SK-N-SH (cell line): Measurements from ENCODE around the gene BDKRB2. TPM values are rescaled to one million over a fixed set of nuclear protein-coding genes. Genes with fewer than 3 reads are reported as not detected.

Experiments
- CTCF ChIA-PET: fragments of 300-600, 350-600 bp; formaldehyde crosslinking; extraction: SDS; loops from one replicate; lab custom pipeline; 2021; lab: Yijun Ruan, JAX
- POLR2A ChIA-PET: fragments of 350-600 bp; sonication (Branson Sonifier 250); formaldehyde crosslinking; extraction: SDS; loops from one replicate; lab custom pipeline; 2020; ENCODE audit warnings: antibody characterized with exemption, inconsistent platforms; lab: Yijun Ruan, JAX
- DNase-seq: peaks from one replicate; pipeline ENCODE4 v3.0.0; 2012
- H2AFZ ChIP-seq: fragments of 200-600 bp; sonication (generic); 2 replicates; pipeline ENCODE4 v1.8.1; 2016; ENCODE audit warnings: antibody characterized with exemption, mild to moderate bottlenecking, low read depth
- H3F3A ChIP-seq: fragments of 200-600 bp; sonication (generic); replicated peaks from 2 replicates; pipeline ENCODE3; 2016; ENCODE audit warnings: antibody characterized with exemption, mild to moderate bottlenecking; ENCODE audit not compliant: insufficient read depth
- H3K27ac ChIP-seq, 2 experiments: fragments of 200-500 bp in 1 of 2; fragments of 200-600 bp in 1 of 2; sonication (Bioruptor generic) in 1 of 2; sonication (generic), shearing (Covaris generic) in 1 of 2; 2 replicates each; pipeline versions ENCODE4 v1.5.1 to v1.6.1; 2014 to 2016; ENCODE audit warnings: low read depth in 2 of 2, inconsistent platforms in 1 of 2, low read length in 1 of 2, mild to moderate bottlenecking in 1 of 2, mixed read lengths in 1 of 2
- H3K27me3 ChIP-seq: fragments of 200-600 bp; sonication (generic), shearing (Covaris generic); 2 replicates; pipeline ENCODE4 v1.6.1; 2016; ENCODE audit warnings: mixed run types; ENCODE audit not compliant: insufficient read depth
- H3K36me3 ChIP-seq, 2 experiments: fragments of 200-500 bp in 1 of 2; fragments of 200-600 bp in 1 of 2; sonication (Bioruptor generic) in 1 of 2; sonication (generic) in 1 of 2; replicated peaks in 1 of 2; 2 replicates each; pipeline versions ENCODE3 to v1.5.1; 2014 to 2016; ENCODE audit warnings: low read length in 1 of 2, mild to moderate bottlenecking in 1 of 2; ENCODE audit not compliant: insufficient read depth in 2 of 2, control insufficient read depth in 1 of 2
- H3K4me1 ChIP-seq, 2 experiments: fragments of 200-500 bp in 1 of 2; fragments of 200-600 bp in 1 of 2; sonication (Bioruptor generic) in 1 of 2; sonication (generic), shearing (Covaris generic) in 1 of 2; 2 replicates each; pipeline versions ENCODE4 v1.5.1 to v1.6.1; 2014 to 2016; ENCODE audit warnings: low read depth in 1 of 2, low read length in 1 of 2, mixed run types in 1 of 2; ENCODE audit not compliant: insufficient read depth in 2 of 2, control insufficient read depth in 1 of 2
- H3K4me2 ChIP-seq: fragments of 200-600 bp; sonication (generic), shearing (Covaris generic); 2 replicates; pipeline ENCODE4 v1.6.1; 2017; ENCODE audit warnings: mixed run types
- H3K4me3 ChIP-seq, 2 experiments: fragments of 200-500 bp in 1 of 2; fragments of 200-600 bp in 1 of 2; sonication (Bioruptor generic) in 1 of 2; sonication (generic), shearing (Covaris generic) in 1 of 2; 2 replicates each; pipeline versions ENCODE4 v1.5.1 to v1.8.1; 2014 to 2016; ENCODE audit warnings: low read depth in 2 of 2, inconsistent platforms in 1 of 2, low read length in 1 of 2, mild to moderate bottlenecking in 1 of 2, mixed read lengths in 1 of 2, moderate library complexity in 1 of 2
- H3K79me2 ChIP-seq: fragments of 200-600 bp; sonication (generic); 2 replicates; pipeline ENCODE4 v1.8.1; 2017; ENCODE audit warnings: mild to moderate bottlenecking; ENCODE audit not compliant: insufficient read depth
- H3K9ac ChIP-seq: fragments of 200-600 bp; sonication (generic); 2 replicates; pipeline ENCODE4 v1.6.1; 2017; ENCODE audit warnings: mixed run types
- H3K9me2 ChIP-seq: fragments of 200-600 bp; sonication (generic); 2 replicates; pipeline ENCODE4 v1.6.1; 2017; ENCODE audit warnings: mixed run types
- H3K9me3 ChIP-seq: fragments of 200-600 bp; sonication (generic); 2 replicates; pipeline ENCODE4 v1.6.1; 2017; ENCODE audit warnings: mixed run types, mild to moderate bottlenecking, moderate library complexity
- H4K20me1 ChIP-seq: fragments of 200-600 bp; sonication (generic); 2 replicates; pipeline ENCODE4 v1.6.1; 2017; ENCODE audit warnings: mild to moderate bottlenecking, mixed run types; ENCODE audit not compliant: insufficient read depth
- ELF1 ChIP-seq: IDR thresholded peaks from 2 replicates; pipeline ENCODE4 v1.4.0; 2012
- EZH2phosphoT487 ChIP-seq: fragments of 200-600 bp; sonication (generic); IDR thresholded peaks from 2 replicates; pipeline ENCODE4 v1.6.1; 2017; ENCODE audit warnings: low read depth, mixed run types, mild to moderate bottlenecking, antibody characterized with exemption, moderate library complexity, borderline replicate concordance
- FOSL2 ChIP-seq: IDR thresholded peaks from 2 replicates; pipeline ENCODE4 v1.4.0; 2012; ENCODE audit warnings: low read depth, mild to moderate bottlenecking, moderate library complexity, borderline replicate concordance
- FOXJ3 ChIP-seq: sonication (generic); formaldehyde crosslinking; IDR thresholded peaks from 2 replicates; pipeline ENCODE4 v1.5.1; 2020; ENCODE audit warnings: mild to moderate bottlenecking, missing genetic modification reagents
- FOXM1 ChIP-seq: IDR thresholded peaks from 2 replicates; pipeline ENCODE4 v1.4.0; 2012; ENCODE audit warnings: low read depth, mild to moderate bottlenecking
- GATA2 ChIP-seq: sonication (generic); formaldehyde crosslinking; IDR thresholded peaks from 2 replicates; pipeline ENCODE4 v1.5.0; 2020; ENCODE audit warnings: mild to moderate bottlenecking, missing genetic modification reagents
- JUND ChIP-seq: IDR thresholded peaks from 2 replicates; pipeline ENCODE4 v1.4.0; 2012
- MEF2A ChIP-seq: IDR thresholded peaks from 2 replicates; pipeline ENCODE4 v1.4.0; 2012; ENCODE audit warnings: low read depth, borderline replicate concordance
- MXI1 ChIP-seq: IDR thresholded peaks from 2 replicates; pipeline ENCODE4 v1.6.1; 2012; ENCODE audit warnings: mild to moderate bottlenecking, low read depth, low read length, improper control_type of control experiment
- NRF1 ChIP-seq: IDR thresholded peaks from 2 replicates; pipeline ENCODE4 v1.6.1; 2012; ENCODE audit warnings: low read depth, mild to moderate bottlenecking, low read length
- RCOR1 ChIP-seq: fragments of 150-350 bp; IDR thresholded peaks from 2 replicates; pipeline ENCODE4 v1.6.1; 2017; ENCODE audit warnings: antibody characterized with exemption, low read length
- RFX5 ChIP-seq: IDR thresholded peaks from 2 replicates; pipeline ENCODE4 v1.6.1; 2012; ENCODE audit warnings: mild to moderate bottlenecking, improper control_type of control experiment, low read length
- SIN3A ChIP-seq: IDR thresholded peaks from 2 replicates; pipeline ENCODE4 v1.6.1; 2012; ENCODE audit warnings: low read depth, mild to moderate bottlenecking, low read length, moderate library complexity, borderline replicate concordance
- TCF12 ChIP-seq: IDR thresholded peaks from 2 replicates; pipeline ENCODE4 v1.4.0; 2012
- YY1 ChIP-seq: IDR thresholded peaks from 2 replicates; pipeline ENCODE4 v1.4.0; 2012; ENCODE audit warnings: low read depth, mild to moderate bottlenecking
- WGBS: methylation state at CpG from one replicate; pipeline ENCODE4 v1.1.6; 2017; ENCODE audit warnings: low lambda C conversion rate; 5-methylcytosine and 5-hydroxymethylcytosine counted together
- polyA plus RNA-seq, 3 experiments: library from polyadenylated mRNA; depleted of rRNA; stranded (reverse); fragments of >200 nt; gene quantifications; 2 replicates each; pipeline ENCODE4 v1.2.3, GENCODE V29; 2012
- TF ChIP-seq, protein P1 (sequence below): IDR thresholded peaks from 2 replicates; pipeline ENCODE4; 2012
- TF ChIP-seq, protein P2 (sequence below): fragments of 200-600 bp; sonication (generic); IDR thresholded peaks from 2 replicates; pipeline ENCODE4 v1.6.1; 2017; ENCODE audit warnings: antibody characterized with exemption, mild to moderate bottlenecking, moderate library complexity
- TF ChIP-seq, protein P3 (sequence below): fragments of 150-350 bp; IDR thresholded peaks from 2 replicates; pipeline ENCODE4 v1.6.1; 2017; ENCODE audit warnings: antibody characterized with exemption, low read length, low read depth, borderline replicate concordance
- TF ChIP-seq, protein P4 (sequence below): IDR thresholded peaks from 2 replicates; pipeline ENCODE4 v1.4.0; 2012; ENCODE audit warnings: low read depth
- TF ChIP-seq, protein P5 (sequence below): fragments of 150-350 bp; IDR thresholded peaks from 2 replicates; pipeline ENCODE4 v1.6.1; 2016; ENCODE audit warnings: mild to moderate bottlenecking, low read depth, low read length

The BDKRB2 gene
- polyA plus RNA-seq, 1 of the 3 experiments (the other 2 are of a cell fraction): 4.8 TPM

DNA sequence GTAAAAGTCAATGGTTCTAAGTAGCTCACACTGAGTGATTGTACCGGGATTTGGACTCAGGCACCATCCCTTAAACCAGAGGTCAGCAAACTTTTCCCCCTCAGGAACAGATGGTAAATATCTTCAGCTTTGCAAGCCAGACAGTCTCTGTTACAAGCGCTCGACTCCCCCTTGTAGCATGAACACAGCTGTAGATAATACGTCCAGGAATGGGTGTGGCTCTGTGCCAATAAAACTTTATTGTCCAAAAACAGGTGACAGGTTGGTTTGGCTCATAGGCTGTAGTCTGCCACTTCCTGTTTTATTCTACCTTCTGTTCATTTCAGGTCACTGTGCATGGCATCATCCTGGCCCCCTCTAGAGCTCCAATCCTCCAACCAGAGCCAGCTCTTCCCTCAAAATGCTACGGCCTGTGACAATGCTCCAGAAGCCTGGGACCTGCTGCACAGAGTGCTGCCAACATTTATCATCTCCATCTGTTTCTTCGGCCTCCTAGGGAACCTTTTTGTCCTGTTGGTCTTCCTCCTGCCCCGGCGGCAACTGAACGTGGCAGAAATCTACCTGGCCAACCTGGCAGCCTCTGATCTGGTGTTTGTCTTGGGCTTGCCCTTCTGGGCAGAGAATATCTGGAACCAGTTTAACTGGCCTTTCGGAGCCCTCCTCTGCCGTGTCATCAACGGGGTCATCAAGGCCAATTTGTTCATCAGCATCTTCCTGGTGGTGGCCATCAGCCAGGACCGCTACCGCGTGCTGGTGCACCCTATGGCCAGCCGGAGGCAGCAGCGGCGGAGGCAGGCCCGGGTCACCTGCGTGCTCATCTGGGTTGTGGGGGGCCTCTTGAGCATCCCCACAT, 58.9 kb downstream of the BDKRB2 start:
- Histone ChIP-seq H2AFZ (no peak overlapping the region), H3K79me2 (peaks cover 53% of the 10 kb centered on the region), H3K27ac (no peak overlapping the region), H3K36me3 (peaks cover 0 to 42% of the 10 kb centered on the region in 2 experiments), H3K4me3 (no peak overlapping the region), H3K9me3 (peaks cover 10% of the 10 kb centered on the region; the same call in 1 of the 2 replicates), H4K20me1 (no peaks in the 10 kb centered on the region), H3K27me3 (no peaks in the 10 kb centered on the region), H3K9me2 (no peaks in the 10 kb centered on the region), H3K4me2 (no peak overlapping the region), H3K4me1 (peaks cover 18 to 34% of the 10 kb centered on the region in 2 experiments; a peak in 3 of 4 replicates), H3F3A (peaks cover 10% of the 10 kb centered on the region), H3K9ac (no peak overlapping the region)
- POLR2A ChIA-PET: no interaction called here
- DNase-seq: no peak
- CTCF ChIA-PET: interaction anchor here (0.6 to 3.0 kb wide), 6 partner anchors 8 to 181 kb away, joined by 3 to 27 read pairs (median 4); no protein-coding TSS in a partner anchor
- WGBS: 82% methylated on average over 13 of the region's 20 CpGs
- no peak for TF ChIP-seq MXI1
- no peak for TF ChIP-seq FOSL2
- TF ChIP-seq, protein P1, sequence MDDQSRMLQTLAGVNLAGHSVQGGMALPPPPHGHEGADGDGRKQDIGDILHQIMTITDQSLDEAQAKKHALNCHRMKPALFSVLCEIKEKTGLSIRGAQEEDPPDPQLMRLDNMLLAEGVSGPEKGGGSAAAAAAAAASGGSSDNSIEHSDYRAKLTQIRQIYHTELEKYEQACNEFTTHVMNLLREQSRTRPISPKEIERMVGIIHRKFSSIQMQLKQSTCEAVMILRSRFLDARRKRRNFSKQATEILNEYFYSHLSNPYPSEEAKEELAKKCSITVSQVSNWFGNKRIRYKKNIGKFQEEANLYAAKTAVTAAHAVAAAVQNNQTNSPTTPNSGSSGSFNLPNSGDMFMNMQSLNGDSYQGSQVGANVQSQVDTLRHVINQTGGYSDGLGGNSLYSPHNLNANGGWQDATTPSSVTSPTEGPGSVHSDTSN: no peak
- TF ChIP-seq, protein P2, sequence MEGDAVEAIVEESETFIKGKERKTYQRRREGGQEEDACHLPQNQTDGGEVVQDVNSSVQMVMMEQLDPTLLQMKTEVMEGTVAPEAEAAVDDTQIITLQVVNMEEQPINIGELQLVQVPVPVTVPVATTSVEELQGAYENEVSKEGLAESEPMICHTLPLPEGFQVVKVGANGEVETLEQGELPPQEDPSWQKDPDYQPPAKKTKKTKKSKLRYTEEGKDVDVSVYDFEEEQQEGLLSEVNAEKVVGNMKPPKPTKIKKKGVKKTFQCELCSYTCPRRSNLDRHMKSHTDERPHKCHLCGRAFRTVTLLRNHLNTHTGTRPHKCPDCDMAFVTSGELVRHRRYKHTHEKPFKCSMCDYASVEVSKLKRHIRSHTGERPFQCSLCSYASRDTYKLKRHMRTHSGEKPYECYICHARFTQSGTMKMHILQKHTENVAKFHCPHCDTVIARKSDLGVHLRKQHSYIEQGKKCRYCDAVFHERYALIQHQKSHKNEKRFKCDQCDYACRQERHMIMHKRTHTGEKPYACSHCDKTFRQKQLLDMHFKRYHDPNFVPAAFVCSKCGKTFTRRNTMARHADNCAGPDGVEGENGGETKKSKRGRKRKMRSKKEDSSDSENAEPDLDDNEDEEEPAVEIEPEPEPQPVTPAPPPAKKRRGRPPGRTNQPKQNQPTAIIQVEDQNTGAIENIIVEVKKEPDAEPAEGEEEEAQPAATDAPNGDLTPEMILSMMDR: no peak
- no peak for TF ChIP-seq RCOR1
- TF ChIP-seq ELF1: no peak
- TF ChIP-seq, protein P3, sequence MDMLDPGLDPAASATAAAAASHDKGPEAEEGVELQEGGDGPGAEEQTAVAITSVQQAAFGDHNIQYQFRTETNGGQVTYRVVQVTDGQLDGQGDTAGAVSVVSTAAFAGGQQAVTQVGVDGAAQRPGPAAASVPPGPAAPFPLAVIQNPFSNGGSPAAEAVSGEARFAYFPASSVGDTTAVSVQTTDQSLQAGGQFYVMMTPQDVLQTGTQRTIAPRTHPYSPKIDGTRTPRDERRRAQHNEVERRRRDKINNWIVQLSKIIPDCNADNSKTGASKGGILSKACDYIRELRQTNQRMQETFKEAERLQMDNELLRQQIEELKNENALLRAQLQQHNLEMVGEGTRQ: no peak
- no peak for TF ChIP-seq FOXM1
- TF ChIP-seq RFX5: no peak
- TF ChIP-seq MEF2A: no peak
- no peak for TF ChIP-seq TCF12
- no peak for TF ChIP-seq YY1
- TF ChIP-seq SIN3A: no peak
- TF ChIP-seq, protein P4, sequence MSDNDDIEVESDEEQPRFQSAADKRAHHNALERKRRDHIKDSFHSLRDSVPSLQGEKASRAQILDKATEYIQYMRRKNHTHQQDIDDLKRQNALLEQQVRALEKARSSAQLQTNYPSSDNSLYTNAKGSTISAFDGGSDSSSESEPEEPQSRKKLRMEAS: no peak
- TF ChIP-seq, protein P5, sequence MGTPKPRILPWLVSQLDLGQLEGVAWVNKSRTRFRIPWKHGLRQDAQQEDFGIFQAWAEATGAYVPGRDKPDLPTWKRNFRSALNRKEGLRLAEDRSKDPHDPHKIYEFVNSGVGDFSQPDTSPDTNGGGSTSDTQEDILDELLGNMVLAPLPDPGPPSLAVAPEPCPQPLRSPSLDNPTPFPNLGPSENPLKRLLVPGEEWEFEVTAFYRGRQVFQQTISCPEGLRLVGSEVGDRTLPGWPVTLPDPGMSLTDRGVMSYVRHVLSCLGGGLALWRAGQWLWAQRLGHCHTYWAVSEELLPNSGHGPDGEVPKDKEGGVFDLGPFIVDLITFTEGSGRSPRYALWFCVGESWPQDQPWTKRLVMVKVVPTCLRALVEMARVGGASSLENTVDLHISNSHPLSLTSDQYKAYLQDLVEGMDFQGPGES: no peak
- TF ChIP-seq GATA2 (CRISPR knock-in tag): no peak
- no peak for TF ChIP-seq JUND
- no peak for TF ChIP-seq EZH2phosphoT487
- TF ChIP-seq NRF1: no peak
- TF ChIP-seq FOXJ3: no peak
